Effector memory CD8-positive, alpha-beta T cell (primary cell): ENCODE results near the gene STAC.
"Not testable (repeated sequence)": the region's sequence is repeated elsewhere in the genome, so short reads cannot be mapped to it uniquely, and the experiment has no call there.

ENCODE experiments used
- ATAC-seq: fragments of 150-1000 bp; cut with Tn5 transposase; replicated peaks from 2 replicates; pipeline ENCODE4 v1.10.0; 2021; ENCODE audit warnings: mild to moderate bottlenecking, moderate library complexity
- DNase-seq, 3 experiments: peaks; one replicate each; pipeline ENCODE4 v3.0.0; 2021
- H3K27ac Mint-ChIP-seq, 2 donors: one replicate each; pipeline ENCODE4 v1.8.0; 2022; ENCODE audit warnings: mild to moderate bottlenecking in 2 of 2, mixed read lengths in 2 of 2, moderate library complexity in 2 of 2
- H3K27me3 Mint-ChIP-seq, 2 donors: one replicate each; pipeline ENCODE4 v1.8.0; 2022; ENCODE audit warnings: mixed read lengths in 2 of 2
- H3K36me3 Mint-ChIP-seq: one replicate; pipeline ENCODE4 v1.8.0; 2022; ENCODE audit warnings: mild to moderate bottlenecking, moderate library complexity, mixed read lengths; ENCODE audit not compliant: insufficient read depth
- H3K4me1 Mint-ChIP-seq, 2 donors: one replicate each; pipeline ENCODE4 v1.8.0; 2022; ENCODE audit warnings: low read depth in 2 of 2, mixed read lengths in 2 of 2
- H3K4me3 Mint-ChIP-seq, 2 donors: one replicate each; pipeline ENCODE4 v1.8.0; 2022; ENCODE audit warnings: mild to moderate bottlenecking in 2 of 2, mixed read lengths in 2 of 2, moderate library complexity in 2 of 2
- H3K9me3 Mint-ChIP-seq, 2 donors: one replicate each; pipeline ENCODE4 v1.8.0; 2022; ENCODE audit warnings: mixed read lengths in 2 of 2

Gene STAC

DNA sequence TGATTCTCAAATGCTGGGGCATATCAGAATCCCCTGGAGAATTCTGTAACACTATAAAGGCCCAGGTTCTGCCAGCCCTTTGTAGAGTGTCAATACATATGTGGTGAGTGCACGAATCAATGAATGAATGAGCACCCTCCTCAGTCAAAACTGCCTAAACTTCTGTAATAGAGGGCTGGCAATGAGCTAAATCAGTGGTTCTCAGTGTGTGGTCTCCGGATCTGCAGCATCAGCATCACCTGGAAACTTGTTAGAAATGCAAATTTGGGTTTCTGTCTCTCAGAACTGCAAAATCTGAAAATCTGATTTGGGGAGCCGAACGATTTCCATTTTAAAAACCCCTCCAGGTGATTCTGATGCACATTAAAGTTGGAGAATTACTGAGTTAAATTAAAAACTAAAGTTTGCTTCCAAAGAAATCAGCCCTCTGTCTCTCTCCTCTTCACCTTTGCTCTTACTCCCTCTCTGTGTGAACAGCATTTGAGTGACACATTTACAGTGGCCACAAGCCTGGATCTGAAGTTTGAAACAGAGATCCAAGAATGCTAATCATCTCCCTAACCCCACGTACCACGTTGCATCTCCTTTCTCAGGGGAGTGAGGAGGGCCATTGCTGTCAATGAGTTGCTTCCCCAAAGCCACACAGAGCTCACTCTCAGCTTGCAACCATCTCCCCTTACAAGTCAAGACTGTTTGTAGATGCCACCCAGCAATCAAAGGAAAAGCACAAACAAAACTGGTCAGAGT is 109.5 kb downstream of the STAC start:
- no peaks in the 10 kb centered on the region for H3K36me3 Mint-ChIP-seq
- ATAC-seq: no peak
- peaks cover 0 to 6% of the 10 kb centered on the region in 2 donors for H3K27me3 Mint-ChIP-seq
- peaks cover 3 to 4% of the 10 kb centered on the region in 2 donors for H3K9me3 Mint-ChIP-seq
- no peak overlapping the region for H3K27ac Mint-ChIP-seq
- DNase-seq: no peak
- H3K4me1 Mint-ChIP-seq: no peaks in the 10 kb centered on the region
- no peak overlapping the region for H3K4me3 Mint-ChIP-seq

DNA sequence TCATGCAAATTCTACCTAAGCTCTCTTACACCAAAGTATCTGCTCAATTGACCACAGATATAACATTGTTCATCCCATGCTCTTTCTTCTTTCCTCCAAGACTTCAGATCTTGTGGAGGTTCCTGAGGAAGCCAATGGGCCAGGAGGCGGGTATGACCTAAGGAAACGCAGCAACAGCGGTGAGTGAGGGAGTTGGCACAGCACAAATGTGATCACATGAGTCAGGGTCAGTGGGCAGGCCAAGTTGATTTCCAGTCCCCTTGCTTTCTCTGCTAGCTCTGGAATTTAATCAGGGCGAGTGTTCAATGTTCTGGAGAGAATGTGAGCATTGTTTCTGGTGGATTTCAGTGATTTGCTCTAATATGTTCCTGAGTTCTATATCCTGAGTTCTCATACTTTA is 112.7 kb downstream of the STAC start:
- H3K4me1 Mint-ChIP-seq: no peaks in the 10 kb centered on the region
- peaks cover 0 to 2% of the 10 kb centered on the region in 2 donors for H3K9me3 Mint-ChIP-seq
- no peak overlapping the region for H3K4me3 Mint-ChIP-seq
- H3K27ac Mint-ChIP-seq: no peak overlapping the region
- no peaks in the 10 kb centered on the region for H3K36me3 Mint-ChIP-seq
- no peak for DNase-seq
- no peak for ATAC-seq
- peaks cover 0 to 6% of the 10 kb centered on the region in 2 donors for H3K27me3 Mint-ChIP-seq

DNA sequence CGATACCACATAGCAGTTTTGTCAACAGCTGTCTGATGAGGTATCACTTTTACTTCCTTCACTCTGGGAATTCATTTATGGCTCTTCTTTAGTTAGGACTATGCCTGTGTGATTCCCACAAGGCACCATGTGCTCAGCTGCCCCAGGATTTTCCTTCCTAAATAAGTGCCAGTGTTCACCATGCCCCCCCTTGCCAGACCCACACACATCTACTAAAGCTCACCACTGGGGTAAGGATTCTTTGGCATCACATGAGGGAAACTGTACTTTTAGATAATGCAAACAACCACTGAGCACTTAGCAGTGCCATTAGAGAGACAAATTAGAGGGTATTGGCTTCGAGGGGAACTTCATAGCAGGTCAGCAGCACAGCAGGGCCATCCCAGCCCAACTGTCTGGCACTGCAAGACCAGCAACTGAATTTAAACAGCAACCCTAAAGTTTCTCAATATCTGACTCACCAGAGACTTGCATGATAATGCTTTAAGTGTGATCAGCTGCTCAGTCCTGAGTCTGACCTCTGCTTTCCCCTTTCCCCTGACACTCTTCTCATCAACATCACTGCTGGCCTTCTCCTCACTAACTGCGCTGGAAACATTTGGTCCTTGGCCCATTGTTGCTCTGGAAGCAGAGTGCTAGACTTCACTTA is 114.3 kb downstream of the STAC start:
- H3K9me3 Mint-ChIP-seq: peaks cover 0 to 2% of the 10 kb centered on the region in 2 donors
- no peak overlapping the region for H3K4me3 Mint-ChIP-seq
- H3K4me1 Mint-ChIP-seq: no peaks in the 10 kb centered on the region
- ATAC-seq: no peak
- no peak overlapping the region for H3K27ac Mint-ChIP-seq
- H3K27me3 Mint-ChIP-seq: peaks cover 6% of the 10 kb centered on the region in 2 donors
- H3K36me3 Mint-ChIP-seq: no peaks in the 10 kb centered on the region
- no peak for DNase-seq

DNA sequence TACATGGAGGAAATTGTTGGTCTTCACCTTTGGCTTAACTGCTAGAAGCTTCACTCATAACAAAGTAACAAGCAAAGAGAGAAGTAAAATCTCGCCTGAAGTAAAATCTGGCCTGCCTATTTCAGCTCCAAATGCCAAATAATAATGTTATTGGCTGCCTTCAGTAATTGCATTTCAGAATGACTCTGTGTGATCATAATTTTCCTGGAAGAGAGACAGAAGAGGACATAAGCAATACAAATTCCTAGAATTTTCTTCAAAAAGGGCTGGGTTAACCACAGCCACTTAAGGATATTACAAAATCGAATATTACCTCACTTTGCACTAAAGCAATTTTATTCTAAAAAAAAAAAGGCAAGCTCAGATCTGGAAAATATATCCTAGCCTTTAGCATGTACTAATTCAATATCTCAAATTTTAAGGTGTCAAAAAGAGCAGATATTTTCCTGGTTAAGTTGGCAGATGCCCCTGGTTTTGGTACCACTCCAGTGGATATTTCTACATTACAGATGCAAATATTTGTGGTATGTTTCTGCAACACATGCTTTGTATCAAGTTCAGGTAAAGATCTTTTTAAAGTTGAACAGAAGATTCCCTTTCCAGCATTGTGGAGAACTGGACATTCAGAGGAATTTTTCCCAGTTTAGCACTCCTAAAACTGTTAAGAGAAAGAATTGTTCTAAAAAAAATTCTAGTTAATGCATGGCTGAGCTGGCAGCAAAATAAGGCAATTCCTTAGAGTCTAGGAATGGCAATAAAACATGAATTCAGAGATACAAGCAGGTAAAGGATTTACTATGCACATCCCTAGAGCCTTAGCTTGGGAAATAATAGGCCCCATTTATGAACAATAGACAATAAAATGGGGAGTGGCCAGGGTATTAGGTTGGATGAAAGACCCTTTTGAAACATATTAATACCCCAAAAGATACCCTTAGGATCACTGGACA is 116.7 kb downstream of the STAC start:
- H3K36me3 Mint-ChIP-seq: no peaks in the 10 kb centered on the region
- peaks cover 0 to 6% of the 10 kb centered on the region in 2 donors for H3K27me3 Mint-ChIP-seq
- H3K9me3 Mint-ChIP-seq: peaks cover 0 to 2% of the 10 kb centered on the region in 2 donors
- H3K4me1 Mint-ChIP-seq: no peaks in the 10 kb centered on the region
- no peak overlapping the region for H3K4me3 Mint-ChIP-seq
- H3K27ac Mint-ChIP-seq: no peak overlapping the region
- DNase-seq: no peak
- ATAC-seq: no peak

DNA sequence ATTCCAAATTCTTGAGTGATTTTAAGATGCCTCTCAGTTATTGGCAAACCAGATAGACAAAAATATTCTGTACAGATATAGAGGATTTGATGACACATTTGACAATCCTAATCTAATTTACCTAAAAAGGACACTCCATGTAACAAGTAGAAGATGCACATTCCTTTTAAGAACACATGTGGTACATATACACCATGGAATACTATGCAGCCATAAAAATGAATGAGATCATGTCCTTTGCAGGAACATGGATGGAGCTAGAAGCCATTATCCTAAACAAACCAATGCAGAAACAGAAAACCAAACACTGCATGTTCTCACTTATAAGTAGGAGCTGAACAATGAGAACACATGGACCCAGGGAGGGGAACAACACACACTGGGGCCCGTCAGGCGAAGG is 119.7 kb downstream of the STAC start:
- H3K36me3 Mint-ChIP-seq, ATAC-seq, H3K9me3 Mint-ChIP-seq, DNase-seq, H3K27me3 Mint-ChIP-seq, H3K27ac Mint-ChIP-seq, H3K4me1 Mint-ChIP-seq, H3K4me3 Mint-ChIP-seq: not testable (repeated sequence)

DNA sequence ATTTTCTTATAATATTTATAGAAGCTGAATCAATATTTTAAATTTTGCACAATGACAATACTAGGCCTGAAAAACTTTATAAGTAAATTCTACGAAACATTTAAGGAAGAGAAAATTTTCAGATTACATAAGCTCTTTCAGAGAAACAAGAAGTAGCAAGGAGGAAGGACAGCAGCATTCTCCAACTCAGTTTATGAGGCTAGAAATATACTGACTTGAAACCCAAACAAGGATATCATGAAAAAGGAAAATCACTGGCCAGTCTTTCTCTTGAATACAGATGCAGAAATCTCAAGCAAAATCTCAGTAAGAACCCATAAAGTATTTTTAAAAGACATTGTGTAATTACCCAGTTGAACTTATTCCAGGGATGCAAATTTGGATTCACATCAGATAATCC is 121.3 kb downstream of the STAC start:
- H3K36me3 Mint-ChIP-seq: no peaks in the 10 kb centered on the region
- H3K9me3 Mint-ChIP-seq: no peaks in the 10 kb centered on the region
- no peak overlapping the region for H3K27ac Mint-ChIP-seq
- DNase-seq: no peak
- no peak overlapping the region for H3K4me3 Mint-ChIP-seq
- H3K4me1 Mint-ChIP-seq: no peaks in the 10 kb centered on the region
- no peak for ATAC-seq
- H3K27me3 Mint-ChIP-seq: peaks cover 0 to 6% of the 10 kb centered on the region in 2 donors

DNA sequence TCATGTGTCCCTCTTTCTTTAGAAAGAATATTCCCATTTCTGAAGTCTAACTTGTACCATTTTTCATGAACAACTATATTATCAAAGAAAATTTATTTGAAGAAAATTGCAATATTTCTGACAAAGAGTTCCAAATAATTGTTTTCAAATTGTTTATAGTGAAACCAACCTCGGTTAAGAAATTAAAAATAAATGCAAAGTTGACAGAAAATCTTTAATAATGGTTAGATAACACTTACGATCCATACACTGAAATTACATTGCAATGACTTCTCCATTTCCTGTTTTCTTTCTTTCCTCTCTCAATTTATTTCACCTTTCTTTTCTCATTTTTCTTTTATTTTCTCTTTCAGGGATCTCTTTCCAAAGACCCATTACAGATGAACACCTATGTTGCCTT is 125.1 kb downstream of the STAC start:
- Mint-ChIP-seq H3K9me3 (peaks cover 2 to 18% of the 10 kb centered on the region in 2 donors), H3K27ac (no peak overlapping the region), H3K27me3 (no peaks in the 10 kb centered on the region), H3K4me3 (no peak overlapping the region), H3K36me3 (no peaks in the 10 kb centered on the region), H3K4me1 (no peaks in the 10 kb centered on the region)
- DNase-seq (no peak), ATAC-seq (no peak)

DNA sequence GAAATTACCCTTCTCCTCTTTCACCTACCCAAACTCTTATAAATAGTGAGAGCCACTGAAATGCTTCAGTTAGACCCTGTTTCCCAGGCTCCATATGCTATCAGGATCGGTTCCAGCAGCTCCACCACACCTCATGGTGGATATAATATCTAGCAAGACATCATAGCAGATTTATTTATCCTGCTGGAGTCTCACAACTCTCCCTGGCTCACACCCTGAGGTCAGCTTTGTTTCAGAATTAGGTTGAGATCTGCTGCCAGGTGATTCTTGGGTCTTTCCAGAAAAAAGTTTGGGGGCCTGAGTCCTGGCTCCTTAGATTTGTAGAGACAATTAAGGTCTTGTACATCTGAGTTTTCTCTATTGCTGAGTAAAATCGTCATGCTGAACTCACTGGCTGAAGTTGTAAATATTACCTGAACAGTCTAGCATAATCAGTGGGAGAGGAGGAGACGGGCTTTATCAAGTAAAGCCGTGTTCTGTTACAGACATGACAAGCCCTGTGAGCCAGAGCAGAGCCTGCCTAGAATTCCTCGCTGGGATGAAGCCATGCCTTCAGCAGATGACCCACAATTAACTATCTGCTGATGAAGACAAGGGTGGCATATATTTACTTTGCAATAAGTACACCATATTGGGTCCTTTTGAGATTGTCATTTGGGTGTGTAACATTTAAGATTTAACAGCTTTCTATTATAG is 131.6 kb downstream of the STAC start:
- DNase-seq (no peak), ATAC-seq (no peak)
- no peaks in the 10 kb centered on the region for H3K4me1 Mint-ChIP-seq
- H3K27ac Mint-ChIP-seq: no peak overlapping the region
- no peak overlapping the region for H3K4me3 Mint-ChIP-seq
- H3K36me3 Mint-ChIP-seq: no peaks in the 10 kb centered on the region
- H3K9me3 Mint-ChIP-seq: peaks cover 2 to 18% of the 10 kb centered on the region in 2 donors
- no peaks in the 10 kb centered on the region for H3K27me3 Mint-ChIP-seq

DNA sequence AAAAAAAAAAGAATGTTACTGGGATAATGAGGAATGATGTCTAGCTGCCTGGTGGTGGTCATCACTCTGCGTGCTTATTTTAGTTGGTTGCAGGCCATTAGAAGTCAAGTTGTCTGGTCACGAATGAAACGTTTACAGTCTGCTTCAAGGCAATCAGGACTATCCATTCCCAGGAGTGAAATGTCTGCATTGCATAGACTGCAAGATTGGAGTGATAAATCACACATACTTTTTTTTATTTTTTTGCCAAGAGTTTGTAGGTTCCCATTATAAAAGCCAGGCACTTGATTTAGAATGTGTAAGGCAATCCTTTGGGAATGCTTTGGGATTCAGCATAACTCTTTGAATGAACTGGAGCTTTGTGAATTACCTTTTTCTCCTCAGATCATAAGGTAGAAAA is 132.3 kb downstream of the STAC start:
- DNase-seq (no peak), ATAC-seq (no peak)
- Mint-ChIP-seq H3K27ac (no peak overlapping the region), H3K9me3 (peaks cover 2 to 18% of the 10 kb centered on the region in 2 donors), H3K4me1 (no peaks in the 10 kb centered on the region), H3K36me3 (no peaks in the 10 kb centered on the region), H3K27me3 (no peaks in the 10 kb centered on the region), H3K4me3 (no peak overlapping the region)

DNA sequence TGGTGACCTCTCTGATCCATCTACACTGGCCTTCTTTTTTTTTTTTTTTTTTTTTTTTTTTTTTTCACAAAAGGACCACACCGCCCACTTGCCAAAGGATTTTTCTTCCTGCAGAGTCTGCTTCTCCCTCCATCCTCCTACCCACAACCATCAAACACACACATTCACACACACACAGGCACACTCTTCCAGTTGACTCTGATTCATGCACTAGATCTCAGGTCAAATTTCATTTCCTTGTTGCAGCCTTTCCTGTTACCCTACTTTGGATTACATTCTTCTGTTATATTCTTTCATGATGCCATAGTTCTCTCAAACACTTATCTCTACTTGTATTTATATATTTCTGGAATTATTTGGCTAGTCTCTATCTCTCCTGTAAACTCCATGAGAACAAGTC is 133.9 kb downstream of the STAC start:
- Mint-ChIP-seq H3K27me3 (no peaks in the 10 kb centered on the region), H3K27ac (no peak overlapping the region), H3K4me3 (no peak overlapping the region), H3K36me3 (no peaks in the 10 kb centered on the region), H3K9me3 (peaks cover under 1 to 4% of the 10 kb centered on the region in 2 donors), H3K4me1 (no peaks in the 10 kb centered on the region)
- no peak for DNase-seq
- no peak for ATAC-seq

DNA sequence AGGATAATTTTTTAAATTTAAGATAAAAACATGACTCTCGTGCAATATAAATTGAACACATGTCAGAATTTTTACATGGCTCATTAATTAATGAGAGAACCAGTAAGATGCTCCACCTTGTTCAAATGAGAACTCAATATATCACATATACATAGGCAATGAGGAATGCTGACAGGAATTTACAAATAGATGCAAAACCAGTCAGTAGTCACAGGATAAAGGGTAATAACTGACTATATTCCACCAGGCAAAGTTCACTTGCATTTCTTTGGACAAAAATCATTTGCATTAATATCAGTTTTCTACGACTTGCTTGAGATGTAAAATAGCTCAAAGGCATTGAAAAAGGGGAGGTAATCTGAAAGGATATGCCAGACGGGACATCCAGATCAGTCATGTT is 139.4 kb downstream of the STAC start:
- Mint-ChIP-seq H3K4me3 (no peak overlapping the region), H3K4me1 (no peaks in the 10 kb centered on the region), H3K27me3 (no peaks in the 10 kb centered on the region), H3K9me3 (no peaks in the 10 kb centered on the region), H3K27ac (no peak overlapping the region), H3K36me3 (no peaks in the 10 kb centered on the region)
- ATAC-seq: no peak
- DNase-seq: no peak

DNA sequence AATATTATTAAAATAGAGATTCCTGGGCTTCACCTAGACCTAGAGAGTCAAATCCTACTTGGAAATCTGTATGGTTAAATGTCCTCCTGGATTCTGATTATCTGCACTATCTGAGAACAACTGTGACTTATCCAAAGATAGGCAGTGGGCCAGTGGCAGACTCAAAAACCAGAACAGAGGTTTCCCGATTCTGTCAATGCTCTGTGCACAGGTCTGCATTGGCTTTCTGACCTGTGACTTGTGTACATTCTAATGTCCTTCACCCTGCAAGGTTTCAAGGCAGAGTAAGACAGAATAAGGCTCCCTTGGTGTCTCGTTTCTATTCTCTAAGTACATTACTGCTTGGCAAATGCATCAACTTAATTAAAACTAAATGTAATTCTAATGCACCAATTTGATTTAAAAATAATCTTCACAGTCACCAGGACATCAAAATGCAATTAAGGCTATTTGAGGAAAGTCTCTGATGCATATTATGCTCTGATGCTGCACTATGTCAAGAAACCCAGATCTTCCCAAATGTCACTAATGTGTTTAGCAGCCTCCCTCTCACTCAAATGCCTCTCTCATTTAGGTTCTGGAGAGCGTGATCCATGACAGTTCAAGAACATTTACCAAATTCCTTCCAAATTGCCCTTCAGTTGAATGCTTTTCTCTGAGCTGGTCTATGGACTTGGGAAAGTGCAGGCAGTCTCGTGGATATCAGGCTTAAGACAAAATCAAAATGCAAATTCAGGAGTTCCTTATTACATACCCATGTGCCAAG is 140.1 kb downstream of the STAC start:
- Mint-ChIP-seq H3K27me3 (no peaks in the 10 kb centered on the region), H3K36me3 (no peaks in the 10 kb centered on the region), H3K9me3 (no peaks in the 10 kb centered on the region), H3K27ac (no peak overlapping the region), H3K4me3 (no peak overlapping the region), H3K4me1 (no peaks in the 10 kb centered on the region)
- no peak for ATAC-seq
- no peak for DNase-seq

DNA sequence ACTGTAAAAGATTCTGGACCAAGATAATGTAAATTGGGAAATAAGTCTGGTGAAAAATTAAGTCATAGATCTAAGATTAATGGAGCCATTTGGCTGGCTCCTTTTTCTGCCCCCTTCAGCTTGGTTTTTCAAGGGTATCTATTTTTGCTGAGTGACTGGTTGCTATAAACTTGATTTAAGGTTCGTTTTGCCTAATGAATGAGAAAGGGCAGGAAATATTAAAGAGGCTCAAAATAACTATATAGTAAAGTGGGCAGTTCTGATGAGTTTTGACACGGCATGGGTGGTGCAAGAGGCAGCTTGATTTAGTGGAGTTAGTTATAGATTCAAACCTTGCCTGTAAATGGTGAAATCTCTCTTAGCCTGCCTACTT is 140.7 kb downstream of the STAC start:
- no peaks in the 10 kb centered on the region for H3K36me3 Mint-ChIP-seq
- H3K4me3 Mint-ChIP-seq: no peak overlapping the region
- no peaks in the 10 kb centered on the region for H3K4me1 Mint-ChIP-seq
- ATAC-seq: no peak
- H3K27me3 Mint-ChIP-seq: no peaks in the 10 kb centered on the region
- DNase-seq: no peak
- H3K27ac Mint-ChIP-seq: no peak overlapping the region
- no peaks in the 10 kb centered on the region for H3K9me3 Mint-ChIP-seq
